Measurements from ENCODE around the gene CNIH4.
"Not testable (repeated sequence)": the region's sequence is repeated elsewhere in the genome, so short reads cannot be mapped to it uniquely, and the experiment has no call there.

CNIH4 gene

GRCh38 chr1:224399887-224400286 lies 43.2 kb downstream of the CNIH4 start:
- no peak for DNase-seq (ENCODE audit: low read depth, low spot score)

DNA sequence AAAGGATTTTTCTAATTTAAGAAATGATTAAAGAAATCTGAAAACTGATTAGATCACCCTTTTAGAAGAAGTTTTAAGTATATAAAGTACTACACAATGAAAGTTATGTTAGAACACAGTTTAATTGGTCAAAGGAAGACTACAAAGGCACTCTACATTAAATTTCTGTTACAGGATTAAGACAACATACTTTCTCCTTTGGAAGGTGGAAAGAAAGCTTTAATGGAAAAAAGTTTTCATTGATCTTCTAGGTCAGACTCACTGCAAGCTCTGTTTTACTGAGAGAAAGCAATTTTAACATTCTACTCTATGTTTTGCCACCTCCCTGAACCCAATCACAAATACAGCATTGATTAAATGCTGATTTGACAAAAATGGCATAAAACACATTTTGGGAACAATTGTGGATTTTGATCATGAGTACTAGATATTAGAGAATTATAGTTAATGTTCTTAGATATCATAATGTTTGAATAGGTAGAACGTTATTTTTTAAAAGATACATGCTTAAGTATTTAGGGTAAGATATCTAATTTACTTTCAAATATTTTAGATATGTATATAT lies 45.9 kb downstream of the CNIH4 start:
- DNase-seq (ENCODE audit: low read depth, low spot score) = no peak

DNA sequence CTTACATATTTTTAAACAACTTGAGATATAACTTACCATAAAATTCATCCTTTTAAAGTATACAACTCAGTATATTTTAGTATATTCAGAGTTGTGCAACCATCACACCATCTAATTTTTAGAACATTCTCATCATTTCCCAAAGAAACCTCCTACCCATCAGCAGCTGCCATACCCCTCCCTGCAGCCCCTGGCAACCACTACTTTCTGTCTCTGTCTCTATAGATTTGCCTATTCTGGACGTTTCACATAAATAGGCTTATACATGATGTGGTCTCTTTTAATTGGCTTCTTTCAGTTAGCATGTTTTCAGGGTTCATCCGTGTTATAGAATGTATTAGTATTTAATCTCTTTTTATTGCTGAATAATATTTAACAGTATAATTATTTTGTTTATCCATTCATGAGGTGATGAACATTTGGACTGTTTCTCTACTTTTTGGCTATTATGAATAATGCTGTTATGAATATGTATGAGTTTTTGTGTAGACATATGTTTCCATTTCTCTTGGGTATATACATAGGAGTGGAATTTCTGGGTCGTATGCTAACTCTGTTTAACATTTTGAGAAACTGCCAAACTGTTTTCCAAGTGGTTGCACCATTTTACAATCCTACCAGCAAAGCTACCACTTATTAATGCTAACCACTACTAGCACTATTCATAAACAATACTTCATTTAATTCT lies 48.4 kb downstream of the CNIH4 start:
- no peak for DNase-seq (ENCODE audit: low read depth, low spot score)

DNA sequence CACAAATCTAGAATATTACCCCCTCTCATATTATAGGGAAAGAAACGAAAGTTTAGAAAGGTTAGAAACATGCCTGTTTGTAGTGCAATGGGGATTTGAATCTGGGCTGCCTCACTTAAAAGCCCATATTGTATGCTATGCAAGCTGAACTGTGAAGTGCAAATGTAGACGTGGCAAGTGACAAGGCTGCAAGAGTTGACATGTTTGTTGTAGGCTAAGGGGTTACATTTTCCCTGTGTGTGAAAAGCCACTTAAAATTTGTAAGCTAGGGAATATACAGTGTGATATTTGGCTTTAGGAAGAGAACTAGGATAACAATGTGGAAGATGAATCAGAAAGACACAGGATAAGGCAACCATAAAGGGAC lies 48.9 kb downstream of the CNIH4 start:
- no peak for DNase-seq (ENCODE audit: low read depth, low spot score)

GRCh38 chr1:224406216-224406615 lies 49.5 kb downstream of the CNIH4 start:
- no peak for DNase-seq (ENCODE audit: low read depth, low spot score)

- DNase-seq (ENCODE audit: low read depth, low spot score) = no peak
Measured at GRCh38 chr1:224407571-224408293, 51.1 kb downstream of the CNIH4 start.

- DNase-seq (ENCODE audit: low read depth, low spot score) = no peak
Measured at GRCh38 chr1:224408294-224408590, 51.6 kb downstream of the CNIH4 start.

- no peak for DNase-seq (ENCODE audit: low read depth, low spot score)
Measured at GRCh38 chr1:224411766-224412165, 55.1 kb downstream of the CNIH4 start.

DNA sequence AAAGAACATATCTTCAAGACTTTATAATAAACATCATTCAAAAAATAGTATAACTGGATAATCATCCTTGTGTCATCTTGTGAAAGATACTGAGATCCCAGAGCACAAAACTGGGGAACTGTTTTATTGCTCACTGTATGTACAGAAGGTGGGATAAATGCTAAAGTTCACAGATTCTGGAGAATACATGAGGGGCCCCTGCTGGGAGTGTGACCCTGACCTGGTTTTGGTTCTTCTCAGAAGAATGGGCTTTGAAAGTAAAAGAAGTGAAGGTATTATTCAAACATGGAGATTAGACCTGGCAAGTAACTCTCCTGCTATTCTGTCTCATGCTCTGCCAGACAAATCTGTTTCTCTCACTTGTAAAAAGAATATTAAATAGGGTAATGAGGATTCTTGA lies 63.4 kb downstream of the CNIH4 start:
- DNase-seq (ENCODE audit: low read depth, low spot score) = no peak

GRCh38 chr1:224425279-224425884 lies 68.7 kb downstream of the CNIH4 start:
- no peak for DNase-seq (ENCODE audit: low read depth, low spot score)

- not testable (repeated sequence) for DNase-seq (ENCODE audit: low read depth, low spot score)
Measured at GRCh38 chr1:224426869-224427268, 70.2 kb downstream of the CNIH4 start.

- DNase-seq (ENCODE audit: low read depth, low spot score) = no peak
Measured at GRCh38 chr1:224427346-224427745, 70.7 kb downstream of the CNIH4 start.

GRCh38 chr1:224428713-224429112 lies 72.0 kb downstream of the CNIH4 start:
- DNase-seq (ENCODE audit: low read depth, low spot score) = not testable (repeated sequence)

Measured in smooth muscle cell of the brain vasculature (primary cell).